ENCODE data around the gene CCN2. TPM values are rescaled to one million over a fixed set of nuclear protein-coding genes. Genes with fewer than 3 reads are reported as not detected.
"Not testable (repeated sequence)": the region's sequence is repeated elsewhere in the genome, so short reads cannot be mapped to it uniquely, and the experiment has no call there.

Gene CCN2
- total RNA-seq, 1 experiment from 2014 or later: 16.1 TPM

- no peaks in the 10 kb centered on the region for H3K9me3 ChIP-seq
- H3K4me1 ChIP-seq: no peaks in the 10 kb centered on the region
- no peak for DNase-seq
- H3K36me3 ChIP-seq (ENCODE audit: control insufficient read depth, insufficient read depth, low read length): no peaks in the 10 kb centered on the region
- intact Hi-C loops (cut with micrococcal nuclease; ENCODE audit: unreplicated experiment): loop anchor here (1.0 kb wide), 3 partner anchors 15 to 216 kb away; no protein-coding TSS in a partner anchor
- H3K4me3 ChIP-seq (ENCODE audit: low read depth, low read length): no peak overlapping the region
- no peak overlapping the region for H3K4me3 Mint-ChIP-seq (ENCODE audit: unreplicated experiment)
- BruUV-seq (replicated peaks): no TSS peak
- H3K9me3 Mint-ChIP-seq (ENCODE audit: unreplicated experiment): no peaks in the 10 kb centered on the region
- H3K27ac Mint-ChIP-seq (ENCODE audit: unreplicated experiment): no peak overlapping the region
- no peaks in the 10 kb centered on the region for H3K27me3 Mint-ChIP-seq (ENCODE audit: insufficient read depth, unreplicated experiment)
- ChIA-PET POLR2A (interaction anchor here (0.6 kb wide), 2 partner anchors 42 to 685 kb away, joined by 3 to 8 read pairs; no protein-coding TSS in a partner anchor), CTCF (interaction anchor here (0.6 to 1.4 kb wide), 7 partner anchors 66 to 216 kb away, joined by 3 to 13 read pairs (median 3); no protein-coding TSS in a partner anchor)
- peaks cover 7% of the 10 kb centered on the region for H3K4me1 Mint-ChIP-seq (ENCODE audit: low read depth, unreplicated experiment)
- no peak for TF ChIP-seq CTCF (IDR thresholded peaks at IDR 0.05; ENCODE audit: insufficient read depth in 1 of 2, low read depth in 1 of 2, low read length in 1 of 2, severe bottlenecking in 1 of 2, unreplicated experiment in 1 of 2)
- no peaks in the 10 kb centered on the region for H3K27me3 ChIP-seq (replicated peaks; ENCODE audit: control insufficient read depth, insufficient read depth, low read length)
- no peaks in the 10 kb centered on the region for H3K36me3 Mint-ChIP-seq (ENCODE audit: insufficient read depth, unreplicated experiment)
Measured at GRCh38 chr6:131910219-131910589, 41.0 kb downstream of the CCN2 start.

- POLR2A ChIA-PET: interaction anchor here (0.6 kb wide), 1 partner anchor 685 kb away, joined by 8 read pairs; no protein-coding TSS in a partner anchor
- Mint-ChIP-seq H3K36me3 (ENCODE audit: insufficient read depth, unreplicated experiment) (no peaks in the 10 kb centered on the region), H3K4me3 (ENCODE audit: unreplicated experiment) (no peak overlapping the region), H3K9me3 (ENCODE audit: unreplicated experiment) (no peaks in the 10 kb centered on the region), H3K27ac (ENCODE audit: unreplicated experiment) (no peak overlapping the region), H3K4me1 (ENCODE audit: low read depth, unreplicated experiment) (peaks cover 7% of the 10 kb centered on the region), H3K27me3 (ENCODE audit: insufficient read depth, unreplicated experiment) (no peaks in the 10 kb centered on the region)
- Histone ChIP-seq H3K36me3 (ENCODE audit: control insufficient read depth, insufficient read depth, low read length) (no peaks in the 10 kb centered on the region), H3K4me1 (no peaks in the 10 kb centered on the region), H3K9me3 (no peaks in the 10 kb centered on the region), H3K27me3 (replicated peaks; ENCODE audit: control insufficient read depth, insufficient read depth, low read length) (no peaks in the 10 kb centered on the region), H3K4me3 (ENCODE audit: low read depth, low read length) (no peak overlapping the region)
- BruUV-seq (replicated peaks): no TSS peak
- peak; percentile 67 to 77 for TF ChIP-seq CTCF (IDR thresholded peaks at IDR 0.05; ENCODE audit: insufficient read depth in 1 of 2, low read depth in 1 of 2, low read length in 1 of 2, severe bottlenecking in 1 of 2, unreplicated experiment in 1 of 2)
- CTCF ChIA-PET: interaction anchor here (0.6 to 1.4 kb wide), 7 partner anchors 66 to 216 kb away, joined by 3 to 13 read pairs (median 3); no protein-coding TSS in a partner anchor
- DNase-seq: peak; percentile 66 to 80
- intact Hi-C loops (cut with micrococcal nuclease; ENCODE audit: unreplicated experiment): loop anchor here (1.0 kb wide), 3 partner anchors 14 to 215 kb away; no protein-coding TSS in a partner anchor
Measured at GRCh38 chr6:131909408-131910218, 41.6 kb downstream of the CCN2 start.

GRCh38 chr6:131908787-131909186, 42.4 kb downstream of the CCN2 start:
- H3K27ac Mint-ChIP-seq (ENCODE audit: unreplicated experiment); H3K4me1 Mint-ChIP-seq (ENCODE audit: low read depth, unreplicated experiment); intact Hi-C loops (cut with micrococcal nuclease; ENCODE audit: unreplicated experiment); H3K4me3 ChIP-seq (ENCODE audit: low read depth, low read length); H3K27me3 Mint-ChIP-seq (ENCODE audit: insufficient read depth, unreplicated experiment); DNase-seq; H3K9me3 Mint-ChIP-seq (ENCODE audit: unreplicated experiment); H3K36me3 ChIP-seq (ENCODE audit: control insufficient read depth, insufficient read depth, low read length); H3K36me3 Mint-ChIP-seq (ENCODE audit: insufficient read depth, unreplicated experiment); CTCF ChIA-PET; H3K9me3 ChIP-seq; H3K4me3 Mint-ChIP-seq (ENCODE audit: unreplicated experiment); POLR2A ChIA-PET; H3K27me3 ChIP-seq (replicated peaks; ENCODE audit: control insufficient read depth, insufficient read depth, low read length); H3K4me1 ChIP-seq; BruUV-seq (replicated peaks): not testable (repeated sequence)

- POLR2A ChIA-PET; BruUV-seq (replicated peaks); H3K4me3 ChIP-seq (ENCODE audit: low read depth, low read length); H3K4me1 ChIP-seq; H3K4me3 Mint-ChIP-seq (ENCODE audit: unreplicated experiment); H3K36me3 Mint-ChIP-seq (ENCODE audit: insufficient read depth, unreplicated experiment); H3K36me3 ChIP-seq (ENCODE audit: control insufficient read depth, insufficient read depth, low read length); H3K27ac Mint-ChIP-seq (ENCODE audit: unreplicated experiment); H3K4me1 Mint-ChIP-seq (ENCODE audit: low read depth, unreplicated experiment); CTCF ChIA-PET; H3K27me3 Mint-ChIP-seq (ENCODE audit: insufficient read depth, unreplicated experiment); H3K9me3 Mint-ChIP-seq (ENCODE audit: unreplicated experiment); H3K27me3 ChIP-seq (replicated peaks; ENCODE audit: control insufficient read depth, insufficient read depth, low read length); H3K9me3 ChIP-seq; DNase-seq; intact Hi-C loops (cut with micrococcal nuclease; ENCODE audit: unreplicated experiment): not testable (repeated sequence)
Measured at GRCh38 chr6:131903734-131904133, 47.4 kb downstream of the CCN2 start.

GRCh38 chr6:131901326-131901873, 49.8 kb downstream of the CCN2 start:
- intact Hi-C loops (cut with micrococcal nuclease; ENCODE audit: unreplicated experiment); H3K36me3 Mint-ChIP-seq (ENCODE audit: insufficient read depth, unreplicated experiment); H3K4me1 Mint-ChIP-seq (ENCODE audit: low read depth, unreplicated experiment); DNase-seq; H3K27me3 Mint-ChIP-seq (ENCODE audit: insufficient read depth, unreplicated experiment); H3K27me3 ChIP-seq (replicated peaks; ENCODE audit: control insufficient read depth, insufficient read depth, low read length); H3K9me3 ChIP-seq; H3K9me3 Mint-ChIP-seq (ENCODE audit: unreplicated experiment); POLR2A ChIA-PET; H3K4me3 Mint-ChIP-seq (ENCODE audit: unreplicated experiment); CTCF ChIA-PET; H3K4me1 ChIP-seq; H3K36me3 ChIP-seq (ENCODE audit: control insufficient read depth, insufficient read depth, low read length); H3K4me3 ChIP-seq (ENCODE audit: low read depth, low read length); BruUV-seq (replicated peaks): not testable (repeated sequence)
- H3K27ac Mint-ChIP-seq (ENCODE audit: unreplicated experiment): peak overlapping the region; percentile 14
